SU-DHL-6 (cell line): ENCODE measurements around the gene UFC1.
A peak's percentile ranks its signal among the peaks of the same experiment; 100 is the strongest.

ENCODE experiments used
- H2AFZ ChIP-seq: fragments of 200-600 bp; sonication (generic); 2 replicates; pipeline ENCODE4 v1.6.1; 2014; ENCODE audit warnings: low read depth, mild to moderate bottlenecking, moderate library complexity, mixed read lengths, antibody characterized with exemption, low read length; ENCODE audit not compliant: severe bottlenecking
- H3F3A ChIP-seq: fragments of 200-600 bp; shearing (Covaris generic); 2 replicates; pipeline ENCODE4 v1.6.0; 2016; ENCODE audit warnings: antibody characterized with exemption, mild to moderate bottlenecking; ENCODE audit not compliant: insufficient read depth
- H3K27ac ChIP-seq: fragments of 200-600 bp; sonication (generic); 2 replicates; pipeline ENCODE4 v1.5.1; 2016; ENCODE audit warnings: low read depth, mild to moderate bottlenecking, low read length, moderate library complexity, mixed read lengths
- H3K27me3 ChIP-seq: fragments of 200-600 bp; sonication (generic), shearing (Covaris generic); 2 replicates; pipeline ENCODE4 v1.6.0; 2014; ENCODE audit warnings: mild to moderate bottlenecking, low read length
- H3K36me3 ChIP-seq: fragments of 200-600 bp; sonication (generic); 2 replicates; pipeline ENCODE4 v1.6.1; 2014; ENCODE audit warnings: mild to moderate bottlenecking, low read length, mixed read lengths
- H3K4me2 ChIP-seq: fragments of 300-600, 200-600 bp; shearing (Covaris generic), sonication (generic); 2 replicates; pipeline ENCODE4 v1.6.0; 2014; ENCODE audit warnings: low read length, low read depth, mild to moderate bottlenecking; ENCODE audit not compliant: poor library complexity, severe bottlenecking
- H3K4me3 ChIP-seq: fragments of 200-600 bp; sonication (generic); 2 replicates; pipeline ENCODE4 v1.5.1; 2014; ENCODE audit warnings: antibody characterized with exemption, low read length, mild to moderate bottlenecking, mixed read lengths; ENCODE audit not compliant: insufficient read depth, poor library complexity, severe bottlenecking
- H3K79me2 ChIP-seq: fragments of 200-600 bp; sonication (generic); 2 replicates; pipeline ENCODE4 v1.6.1; 2014; ENCODE audit warnings: mild to moderate bottlenecking, low read length, moderate library complexity; ENCODE audit not compliant: insufficient read depth
- H3K9ac ChIP-seq: fragments of 200-600 bp; sonication (generic); 2 replicates; pipeline ENCODE4 v1.7.0; 2014; ENCODE audit warnings: mild to moderate bottlenecking, low read length
- H3K9me2 ChIP-seq: fragments of 200-600 bp; sonication (generic); replicated peaks from 2 replicates; pipeline ENCODE4 v1.6.1; 2014; ENCODE audit warnings: low read length; ENCODE audit not compliant: insufficient read depth
- H3K9me3 ChIP-seq: fragments of 200-600 bp; sonication (generic); 2 replicates; pipeline ENCODE4 v1.6.1; 2014; ENCODE audit warnings: low read length, mixed read lengths; ENCODE audit not compliant: insufficient read depth
- H4K20me1 ChIP-seq: fragments of 200-600 bp; sonication (generic); 2 replicates; pipeline ENCODE4 v1.6.1; 2014; ENCODE audit warnings: low read depth, mild to moderate bottlenecking, antibody characterized with exemption, low read length, moderate library complexity, mixed read lengths
- EZH2phosphoT487 ChIP-seq: fragments of 200-600 bp; sonication (generic), shearing (Covaris generic); conservative IDR thresholded peaks from 2 replicates; pipeline ENCODE4 v1.6.1; 2018; ENCODE audit warnings: mild to moderate bottlenecking, antibody characterized with exemption, low read length, moderate library complexity, mixed read lengths
- TF ChIP-seq, protein P1 (sequence below): fragments of 200-600 bp; sonication (generic); IDR thresholded peaks from one replicate; pipeline ENCODE4 v1.5.1; 2017; ENCODE audit warnings: antibody characterized with exemption, mild to moderate bottlenecking, low read length, moderate library complexity; ENCODE audit not compliant: insufficient read depth, poor library complexity, severe bottlenecking

UFC1 gene

DNA sequence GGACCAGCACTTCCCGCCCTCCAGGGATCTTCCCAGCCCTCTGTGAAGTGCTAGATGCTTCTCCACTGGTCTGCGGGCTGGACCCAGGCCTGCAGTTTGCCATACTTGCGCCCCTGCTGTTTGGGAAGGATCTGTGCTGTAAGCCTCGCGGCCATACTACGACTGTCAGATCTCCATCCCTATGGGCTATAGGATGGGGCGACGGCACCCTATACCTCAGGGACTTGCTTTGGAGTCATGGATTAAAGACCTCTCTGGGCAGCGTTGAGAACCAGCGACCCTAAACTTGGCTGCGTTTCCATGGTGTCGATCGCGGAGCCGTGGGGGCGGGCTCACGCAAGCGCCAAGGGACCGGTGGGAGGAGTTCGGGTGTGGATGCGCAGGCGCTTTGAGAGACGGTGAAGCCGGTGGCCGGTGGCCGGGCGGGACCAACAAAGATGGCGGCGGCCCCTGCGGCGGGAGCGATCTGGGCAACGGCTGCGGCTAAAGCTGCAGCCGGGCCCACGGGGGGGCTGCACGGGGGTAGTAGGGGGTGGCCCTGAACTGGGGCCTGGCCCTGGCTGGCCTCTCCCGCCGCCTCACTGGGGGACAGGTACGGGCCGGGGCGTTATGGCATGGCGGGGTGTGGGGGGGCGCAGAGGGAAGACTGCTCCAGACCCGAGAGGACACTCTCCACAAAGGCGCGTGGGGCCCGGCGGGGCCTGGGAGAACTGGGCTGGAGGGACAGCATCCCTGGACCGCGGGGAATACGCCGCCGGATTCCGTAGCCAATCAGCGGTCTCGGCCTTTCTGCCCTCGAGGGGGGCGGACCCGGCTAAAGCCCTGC, 5.5 kb downstream of the UFC1 start, which contains the start of gene USP21:
Gene USP21 (plus strand): TSS at position 414 of the 826 bp plus-strand sequence. CDS start 1,141 bp downstream, outside the sequence.
- peak within 1 kb of the TSS; percentile 96 for H2AFZ ChIP-seq
- H4K20me1 ChIP-seq: no peaks in the 10 kb centered on the region
- no peaks in the 10 kb centered on the region for H3K36me3 ChIP-seq
- H3F3A ChIP-seq: peaks cover 10% of the 10 kb centered on the region; the same call in 1 of the 2 replicates
- peak within 1 kb of the TSS; percentile 97 for H3K4me2 ChIP-seq
- peak within 1 kb of the TSS; percentile 59 for H3K27ac ChIP-seq
- H3K9me2 ChIP-seq: no peaks in the 10 kb centered on the region
- no peaks in the 10 kb centered on the region for H3K9me3 ChIP-seq
- peak within 1 kb of the TSS; percentile 87 for H3K4me3 ChIP-seq
- TF ChIP-seq, protein P1, sequence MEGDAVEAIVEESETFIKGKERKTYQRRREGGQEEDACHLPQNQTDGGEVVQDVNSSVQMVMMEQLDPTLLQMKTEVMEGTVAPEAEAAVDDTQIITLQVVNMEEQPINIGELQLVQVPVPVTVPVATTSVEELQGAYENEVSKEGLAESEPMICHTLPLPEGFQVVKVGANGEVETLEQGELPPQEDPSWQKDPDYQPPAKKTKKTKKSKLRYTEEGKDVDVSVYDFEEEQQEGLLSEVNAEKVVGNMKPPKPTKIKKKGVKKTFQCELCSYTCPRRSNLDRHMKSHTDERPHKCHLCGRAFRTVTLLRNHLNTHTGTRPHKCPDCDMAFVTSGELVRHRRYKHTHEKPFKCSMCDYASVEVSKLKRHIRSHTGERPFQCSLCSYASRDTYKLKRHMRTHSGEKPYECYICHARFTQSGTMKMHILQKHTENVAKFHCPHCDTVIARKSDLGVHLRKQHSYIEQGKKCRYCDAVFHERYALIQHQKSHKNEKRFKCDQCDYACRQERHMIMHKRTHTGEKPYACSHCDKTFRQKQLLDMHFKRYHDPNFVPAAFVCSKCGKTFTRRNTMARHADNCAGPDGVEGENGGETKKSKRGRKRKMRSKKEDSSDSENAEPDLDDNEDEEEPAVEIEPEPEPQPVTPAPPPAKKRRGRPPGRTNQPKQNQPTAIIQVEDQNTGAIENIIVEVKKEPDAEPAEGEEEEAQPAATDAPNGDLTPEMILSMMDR: no peak
- TF ChIP-seq EZH2phosphoT487: no peak
- peaks cover 8% of the 10 kb centered on the region for H3K79me2 ChIP-seq
- H3K27me3 ChIP-seq: no peaks in the 10 kb centered on the region
- peak within 1 kb of the TSS; percentile 96 for H3K9ac ChIP-seq

DNA sequence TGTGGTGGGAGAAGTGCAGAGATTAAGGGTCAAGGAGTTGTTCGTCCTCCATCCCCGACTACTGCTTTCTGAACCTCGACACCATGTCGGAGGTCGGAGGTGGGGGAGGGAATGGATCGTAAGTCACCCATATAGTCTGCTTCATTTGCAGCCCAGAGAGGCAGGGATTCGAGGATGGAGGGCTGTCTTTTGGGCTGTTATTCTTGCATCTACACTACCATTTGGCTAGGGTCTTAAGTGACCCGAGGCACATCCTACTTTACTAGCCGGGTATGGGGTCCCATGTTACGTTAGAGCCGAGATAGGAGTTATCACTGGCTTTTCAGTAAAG, 6.1 kb downstream of the UFC1 start:
- H3K9me3 ChIP-seq: no peaks in the 10 kb centered on the region
- peaks cover 6% of the 10 kb centered on the region; the same call in 1 of the 2 replicates for H3K79me2 ChIP-seq
- H3K4me2 ChIP-seq: peak overlapping the region; percentile 97
- H3K9ac ChIP-seq: peak overlapping the region; percentile 96
- H4K20me1 ChIP-seq: no peaks in the 10 kb centered on the region
- H3K4me3 ChIP-seq: peak overlapping the region; percentile 87
- peak overlapping the region; percentile 59 for H3K27ac ChIP-seq
- H3F3A ChIP-seq: peaks cover 10% of the 10 kb centered on the region; the same call in 1 of the 2 replicates
- no peaks in the 10 kb centered on the region for H3K27me3 ChIP-seq
- H2AFZ ChIP-seq: peak overlapping the region; percentile 96
- H3K9me2 ChIP-seq: no peaks in the 10 kb centered on the region
- no peaks in the 10 kb centered on the region for H3K36me3 ChIP-seq
- TF ChIP-seq EZH2phosphoT487: no peak
- TF ChIP-seq, protein P1: no peak

DNA sequence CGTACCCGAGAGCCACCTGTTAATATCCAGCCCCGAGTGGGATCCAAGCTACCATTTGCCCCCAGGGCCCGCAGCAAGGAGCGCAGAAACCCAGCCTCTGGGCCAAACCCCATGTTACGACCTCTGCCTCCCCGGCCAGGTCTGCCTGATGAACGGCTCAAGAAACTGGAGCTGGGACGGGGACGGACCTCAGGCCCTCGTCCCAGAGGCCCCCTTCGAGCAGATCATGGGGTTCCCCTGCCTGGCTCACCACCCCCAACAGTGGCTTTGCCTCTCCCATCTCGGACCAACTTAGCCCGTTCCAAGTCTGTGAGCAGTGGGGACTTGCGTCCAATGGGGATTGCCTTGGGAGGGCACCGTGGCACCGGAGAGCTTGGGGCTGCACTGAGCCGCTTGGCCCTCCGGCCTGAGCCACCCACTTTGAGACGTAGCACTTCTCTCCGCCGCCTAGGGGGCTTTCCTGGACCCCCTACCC, 6.9 kb downstream of the UFC1 start:
- Histone ChIP-seq H3K27me3 (no peaks in the 10 kb centered on the region), H2AFZ (no peak overlapping the region), H3K9me3 (no peaks in the 10 kb centered on the region), H3K36me3 (no peaks in the 10 kb centered on the region), H3K9me2 (no peaks in the 10 kb centered on the region), H3K4me2 (no peak overlapping the region), H3F3A (peaks cover 15% of the 10 kb centered on the region; the same call in 1 of the 2 replicates), H3K79me2 (peaks cover 6% of the 10 kb centered on the region; the same call in 1 of the 2 replicates), H3K4me3 (no peak overlapping the region), H4K20me1 (no peaks in the 10 kb centered on the region), H3K27ac (no peak overlapping the region), H3K9ac (peak overlapping the region; percentile 96; the same call in 1 of the 2 replicates)
- TF ChIP-seq EZH2phosphoT487: no peak
- TF ChIP-seq, protein P1: no peak
